Measurements from ENCODE around the gene COX19.

COX19 gene

DNA sequence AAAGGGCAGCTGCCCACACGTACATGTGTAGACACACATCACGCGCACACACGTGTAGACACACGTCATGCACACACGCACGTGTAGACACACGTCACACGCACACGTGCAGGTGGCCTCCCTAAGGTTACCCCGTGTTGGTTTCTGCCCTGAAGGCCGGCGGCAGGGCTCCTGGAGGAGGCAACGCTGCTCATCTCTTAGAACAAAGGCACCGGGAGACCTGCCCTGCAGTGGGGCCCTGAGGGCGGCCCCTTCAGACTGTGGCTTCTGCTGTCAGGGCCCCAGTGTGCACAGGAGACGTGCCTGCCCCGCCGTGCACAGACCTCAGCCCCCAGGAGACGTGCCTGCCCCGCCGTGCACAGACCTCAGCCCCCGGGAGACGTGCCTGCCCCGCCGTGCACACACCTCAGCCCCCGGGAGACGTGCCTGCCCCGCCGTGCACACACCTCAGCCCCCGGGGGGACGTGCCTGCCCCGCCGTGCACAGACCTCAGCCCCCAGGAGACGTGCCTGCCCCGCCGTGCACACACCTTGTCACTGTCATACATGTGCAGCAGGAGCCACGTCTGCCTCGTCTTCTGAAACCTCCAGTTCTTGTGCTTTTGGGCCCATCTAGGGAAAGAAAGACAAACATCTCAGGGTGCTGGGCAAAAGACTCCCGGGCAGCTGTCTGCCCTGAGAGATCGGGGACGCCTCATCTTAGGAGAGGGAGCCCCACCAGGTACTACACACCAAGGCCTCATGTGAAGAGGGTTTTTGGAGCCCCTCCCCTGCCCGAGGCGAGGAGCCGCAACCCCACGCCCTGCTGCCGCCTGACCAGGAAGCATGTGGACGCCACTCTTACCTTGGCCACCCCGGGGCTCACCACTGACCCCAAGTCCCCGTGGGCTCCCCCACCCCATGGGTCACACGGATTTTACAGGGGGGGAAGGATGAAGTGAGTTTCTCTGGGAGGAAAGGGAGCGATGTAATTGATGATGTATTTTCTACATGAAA, 24.9 kb upstream of the COX19 start:
- no peak overlapping the region for H3K4me2 ChIP-seq (ENCODE audit: insufficient read depth, low read length)
- no peak overlapping the region for H3K4me3 ChIP-seq (ENCODE audit: low read depth in 1 of 2, low read length in 2 of 2)
- no peaks in the 10 kb centered on the region for H3K9me3 ChIP-seq (ENCODE audit: insufficient read depth, low read length, severe bottlenecking)
- no peaks in the 10 kb centered on the region for H3K4me1 ChIP-seq (ENCODE audit: insufficient read depth, low read length)
- H4K20me1 ChIP-seq (ENCODE audit: insufficient read depth, low read length), result no peaks in the 10 kb centered on the region; the same call in 1 of the 2 replicates
- H2AFZ ChIP-seq (ENCODE audit: low read depth, low read length), result no peak overlapping the region
- H3K27me3 ChIP-seq (ENCODE audit: insufficient read depth, low read length, poor library complexity), result no peaks in the 10 kb centered on the region
- no peak for DNase-seq
- no peaks in the 10 kb centered on the region for H3K36me3 ChIP-seq (ENCODE audit: insufficient read depth, low read length)
- TF ChIP-seq EZH2 (IDR thresholded peaks at IDR 0.05; ENCODE audit: borderline replicate concordance, low read depth, low read length, severe bottlenecking), result no peak
- TF ChIP-seq, protein P1, sequence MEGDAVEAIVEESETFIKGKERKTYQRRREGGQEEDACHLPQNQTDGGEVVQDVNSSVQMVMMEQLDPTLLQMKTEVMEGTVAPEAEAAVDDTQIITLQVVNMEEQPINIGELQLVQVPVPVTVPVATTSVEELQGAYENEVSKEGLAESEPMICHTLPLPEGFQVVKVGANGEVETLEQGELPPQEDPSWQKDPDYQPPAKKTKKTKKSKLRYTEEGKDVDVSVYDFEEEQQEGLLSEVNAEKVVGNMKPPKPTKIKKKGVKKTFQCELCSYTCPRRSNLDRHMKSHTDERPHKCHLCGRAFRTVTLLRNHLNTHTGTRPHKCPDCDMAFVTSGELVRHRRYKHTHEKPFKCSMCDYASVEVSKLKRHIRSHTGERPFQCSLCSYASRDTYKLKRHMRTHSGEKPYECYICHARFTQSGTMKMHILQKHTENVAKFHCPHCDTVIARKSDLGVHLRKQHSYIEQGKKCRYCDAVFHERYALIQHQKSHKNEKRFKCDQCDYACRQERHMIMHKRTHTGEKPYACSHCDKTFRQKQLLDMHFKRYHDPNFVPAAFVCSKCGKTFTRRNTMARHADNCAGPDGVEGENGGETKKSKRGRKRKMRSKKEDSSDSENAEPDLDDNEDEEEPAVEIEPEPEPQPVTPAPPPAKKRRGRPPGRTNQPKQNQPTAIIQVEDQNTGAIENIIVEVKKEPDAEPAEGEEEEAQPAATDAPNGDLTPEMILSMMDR (IDR thresholded peaks at IDR 0.05; ENCODE audit: borderline replicate concordance, extremely low read depth, low read length, poor library complexity, severe bottlenecking), result no peak
- H3K27ac ChIP-seq (ENCODE audit: low read length), result no peak overlapping the region
- no peak overlapping the region for H3K9ac ChIP-seq (ENCODE audit: low read depth, low read length)
- H3K79me2 ChIP-seq (ENCODE audit: insufficient read depth, low read length), result no peaks in the 10 kb centered on the region
- 0 out of 3 replicates have a peak, but pooled peaks have one; percentile 27 for ATAC-seq (ENCODE audit: insufficient read depth, low read depth)

DNA sequence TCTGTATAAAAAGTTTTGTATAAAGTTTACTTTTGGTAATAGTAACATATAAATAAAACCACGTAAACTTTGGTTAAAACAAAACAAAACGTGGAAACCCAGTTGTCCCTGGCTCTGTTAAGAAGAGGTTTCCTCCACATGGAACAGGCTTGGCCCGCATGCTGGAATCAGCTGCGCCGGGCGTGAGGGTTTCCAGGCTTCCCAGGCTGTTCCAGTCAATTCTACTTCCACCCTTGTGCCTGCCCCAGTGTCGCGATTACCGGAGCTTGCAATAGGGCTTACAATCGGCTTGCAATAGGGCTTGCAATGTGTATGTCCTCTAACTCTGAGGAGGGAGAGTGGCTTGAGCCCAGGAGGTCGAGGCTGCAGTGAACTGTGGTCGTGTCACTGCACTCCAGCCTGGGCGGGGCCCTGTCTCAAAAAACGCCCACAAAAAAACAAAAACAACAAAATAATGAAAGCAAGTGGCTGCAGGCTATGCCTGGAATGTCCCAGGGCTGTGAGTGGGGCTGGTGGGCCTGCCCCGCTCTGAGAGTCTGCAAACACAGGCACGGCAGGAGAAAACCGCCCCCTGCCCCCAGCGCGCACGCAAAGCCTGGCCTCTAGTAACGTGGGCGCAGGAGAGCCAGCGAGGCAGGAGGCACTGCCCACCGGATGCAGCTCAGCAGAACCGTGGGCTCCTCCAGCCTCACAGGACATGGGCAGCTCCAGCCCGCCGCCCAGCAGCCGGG, 24.0 kb upstream of the COX19 start:
- Histone ChIP-seq H3K9ac (ENCODE audit: low read depth, low read length) (no peak overlapping the region), H3K4me3 (ENCODE audit: low read depth in 1 of 2, low read length in 2 of 2) (no peak overlapping the region), H2AFZ (ENCODE audit: low read depth, low read length) (no peak overlapping the region), H3K36me3 (ENCODE audit: insufficient read depth, low read length) (no peaks in the 10 kb centered on the region), H4K20me1 (ENCODE audit: insufficient read depth, low read length) (no peaks in the 10 kb centered on the region; the same call in 1 of the 2 replicates), H3K27me3 (ENCODE audit: insufficient read depth, low read length, poor library complexity) (no peaks in the 10 kb centered on the region), H3K9me3 (ENCODE audit: insufficient read depth, low read length, severe bottlenecking) (no peaks in the 10 kb centered on the region), H3K27ac (ENCODE audit: low read length) (no peak overlapping the region), H3K79me2 (ENCODE audit: insufficient read depth, low read length) (no peaks in the 10 kb centered on the region), H3K4me1 (ENCODE audit: insufficient read depth, low read length) (no peaks in the 10 kb centered on the region), H3K4me2 (ENCODE audit: insufficient read depth, low read length) (no peak overlapping the region)
- DNase-seq (no peak), ATAC-seq (ENCODE audit: insufficient read depth, low read depth) (no peak)
- TF ChIP-seq EZH2 (IDR thresholded peaks at IDR 0.05; ENCODE audit: borderline replicate concordance, low read depth, low read length, severe bottlenecking), result no peak

DNA sequence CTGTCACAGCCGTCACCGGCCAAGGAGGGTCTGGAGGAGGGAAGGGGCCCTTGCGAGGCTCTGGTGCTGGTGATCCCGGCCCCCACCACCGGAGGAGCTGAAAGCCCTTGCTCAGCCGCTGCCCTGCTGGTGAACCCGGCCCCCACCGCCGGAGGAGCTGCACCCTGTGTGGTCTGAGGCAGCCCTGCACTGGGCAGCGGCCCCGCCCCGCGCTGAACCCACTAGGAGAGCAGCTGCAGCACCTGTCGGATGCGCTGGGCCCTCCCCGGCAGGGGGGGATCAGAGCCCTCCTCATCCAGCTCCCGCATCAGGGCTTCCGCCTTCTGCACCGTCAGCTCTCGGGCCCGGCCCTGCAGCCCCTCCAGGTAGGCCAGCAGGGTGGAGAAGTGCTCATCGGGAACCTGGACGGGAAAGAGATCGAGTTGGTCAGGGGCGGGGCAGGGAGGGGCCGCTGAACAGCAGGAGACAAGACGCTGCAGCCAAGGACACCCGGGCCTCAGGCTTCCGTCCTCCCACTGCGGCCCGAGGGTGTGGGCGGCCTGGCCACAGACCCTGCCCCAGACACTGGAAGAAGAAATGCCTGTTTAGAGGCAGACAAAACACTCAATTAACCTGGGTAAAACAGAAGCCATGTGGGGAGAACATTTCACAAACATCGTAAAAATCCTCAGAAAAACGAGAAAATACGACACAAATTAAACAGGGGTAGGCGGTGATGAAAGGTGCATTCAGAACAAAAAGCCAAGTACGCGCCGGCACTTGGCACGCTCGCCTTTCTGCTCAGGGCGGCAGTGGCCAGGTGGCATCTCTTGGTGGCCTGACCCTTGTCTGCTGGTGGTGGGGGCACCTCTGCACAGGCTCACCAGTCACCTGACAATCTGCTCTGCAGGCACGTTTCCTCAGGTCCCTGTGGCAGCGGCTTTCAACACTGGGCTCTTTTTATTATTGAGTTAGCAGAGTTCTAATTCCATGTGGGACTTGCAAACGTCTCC, 22.4 kb upstream of the COX19 start:
- H3K27ac ChIP-seq (ENCODE audit: low read length), result no peak overlapping the region

More for the DNA sequence above, 22.4 kb upstream of the COX19 start:
- TF ChIP-seq, protein P1 (IDR thresholded peaks at IDR 0.05; ENCODE audit: borderline replicate concordance, extremely low read depth, low read length, poor library complexity, severe bottlenecking), result no peak
- no peak for TF ChIP-seq EZH2 (IDR thresholded peaks at IDR 0.05; ENCODE audit: borderline replicate concordance, low read depth, low read length, severe bottlenecking)
- no peak overlapping the region for H3K4me2 ChIP-seq (ENCODE audit: insufficient read depth, low read length)
- H4K20me1 ChIP-seq (ENCODE audit: insufficient read depth, low read length), result no peaks in the 10 kb centered on the region; the same call in 1 of the 2 replicates
- no peaks in the 10 kb centered on the region for H3K79me2 ChIP-seq (ENCODE audit: insufficient read depth, low read length)
- no peak overlapping the region for H3K4me3 ChIP-seq (ENCODE audit: low read depth in 1 of 2, low read length in 2 of 2)
- no peaks in the 10 kb centered on the region for H3K9me3 ChIP-seq (ENCODE audit: insufficient read depth, low read length, severe bottlenecking)
- H2AFZ ChIP-seq (ENCODE audit: low read depth, low read length), result no peak overlapping the region
- H3K4me1 ChIP-seq (ENCODE audit: insufficient read depth, low read length), result peaks cover 3% of the 10 kb centered on the region
- H3K36me3 ChIP-seq (ENCODE audit: insufficient read depth, low read length), result no peaks in the 10 kb centered on the region
- DNase-seq, result no peak
- ATAC-seq (ENCODE audit: insufficient read depth, low read depth), result no peak
- no peaks in the 10 kb centered on the region for H3K27me3 ChIP-seq (ENCODE audit: insufficient read depth, low read length, poor library complexity)
- H3K9ac ChIP-seq (ENCODE audit: low read depth, low read length), result no peak overlapping the region
